GM21390 (cell line): ENCODE measurements around the gene GSTM2.

ENCODE experiments used
- ATAC-seq: cut with Tn5 transposase; IDR thresholded peaks from one replicate; pipeline ENCODE4 v1.9.1; 2021; ENCODE audit not compliant: unreplicated experiment

GSTM2 gene

DNA sequence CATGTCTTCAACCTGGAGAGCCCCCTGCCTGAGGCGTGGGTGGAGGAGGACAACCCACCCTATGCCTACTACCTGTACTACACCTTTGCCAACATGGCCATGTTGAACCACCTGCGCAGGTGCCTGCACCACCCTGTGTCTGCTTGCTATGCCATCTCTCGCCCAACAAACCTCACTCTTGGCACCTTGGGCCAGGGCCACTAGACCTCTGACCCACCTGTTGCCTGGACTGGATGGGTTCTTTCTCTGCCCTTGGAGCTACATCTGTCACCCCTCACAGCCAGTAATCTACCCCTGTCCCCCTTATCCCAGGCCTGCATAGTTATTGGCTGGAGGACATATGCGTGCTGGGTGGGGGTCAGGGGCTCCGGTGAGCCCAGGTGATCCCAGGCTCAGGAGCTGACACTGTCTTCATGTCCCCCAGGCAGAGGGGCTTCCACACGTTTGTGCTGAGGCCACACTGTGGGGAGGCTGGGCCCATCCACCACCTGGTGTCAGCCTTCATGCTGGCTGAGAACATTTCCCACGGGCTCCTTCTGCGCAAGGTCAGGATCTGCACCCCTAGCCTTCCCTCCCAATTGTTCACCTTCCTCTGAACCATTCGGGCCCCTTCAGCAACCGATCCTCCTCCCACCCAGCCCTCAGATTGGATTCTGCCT lies 38.4 kb upstream of the GSTM2 start:
- ATAC-seq = no peak

DNA sequence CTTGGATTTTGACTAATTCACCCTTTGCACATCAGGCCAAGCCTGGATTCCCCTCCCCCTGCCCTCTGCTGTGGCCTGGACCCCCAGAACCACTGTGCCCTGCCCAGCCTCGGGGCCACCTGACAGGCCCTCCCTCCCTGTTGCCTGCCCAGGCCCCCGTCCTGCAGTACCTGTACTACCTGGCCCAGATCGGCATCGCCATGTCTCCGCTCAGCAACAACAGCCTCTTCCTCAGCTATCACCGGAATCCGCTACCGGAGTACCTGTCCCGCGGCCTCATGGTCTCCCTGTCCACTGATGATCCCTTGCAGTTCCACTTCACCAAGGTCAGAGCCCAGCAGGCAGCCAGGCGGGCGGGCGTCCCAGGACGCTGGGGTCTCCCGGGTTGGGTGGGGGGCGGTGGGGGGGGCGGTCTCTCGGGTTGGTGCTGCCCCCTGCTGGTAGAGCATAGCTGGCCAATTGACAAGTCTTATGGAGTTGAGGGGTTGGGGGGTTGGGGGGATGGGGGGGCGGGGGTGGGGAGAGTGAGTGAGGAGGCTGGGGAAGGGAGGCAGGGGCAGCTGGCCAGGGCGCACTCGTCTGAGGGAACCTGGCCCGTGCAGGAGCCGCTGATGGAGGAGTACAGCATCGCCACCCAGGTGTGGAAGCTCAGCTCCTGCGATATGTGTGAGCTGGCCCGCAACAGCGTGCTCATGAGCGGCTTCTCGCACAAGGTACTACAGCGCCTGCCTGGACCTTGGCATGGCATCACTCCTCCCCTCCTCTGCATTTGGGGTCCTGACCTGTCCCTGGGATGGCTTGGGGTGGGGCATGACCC lies 37.6 kb upstream of the GSTM2 start:
- no peak for ATAC-seq

DNA sequence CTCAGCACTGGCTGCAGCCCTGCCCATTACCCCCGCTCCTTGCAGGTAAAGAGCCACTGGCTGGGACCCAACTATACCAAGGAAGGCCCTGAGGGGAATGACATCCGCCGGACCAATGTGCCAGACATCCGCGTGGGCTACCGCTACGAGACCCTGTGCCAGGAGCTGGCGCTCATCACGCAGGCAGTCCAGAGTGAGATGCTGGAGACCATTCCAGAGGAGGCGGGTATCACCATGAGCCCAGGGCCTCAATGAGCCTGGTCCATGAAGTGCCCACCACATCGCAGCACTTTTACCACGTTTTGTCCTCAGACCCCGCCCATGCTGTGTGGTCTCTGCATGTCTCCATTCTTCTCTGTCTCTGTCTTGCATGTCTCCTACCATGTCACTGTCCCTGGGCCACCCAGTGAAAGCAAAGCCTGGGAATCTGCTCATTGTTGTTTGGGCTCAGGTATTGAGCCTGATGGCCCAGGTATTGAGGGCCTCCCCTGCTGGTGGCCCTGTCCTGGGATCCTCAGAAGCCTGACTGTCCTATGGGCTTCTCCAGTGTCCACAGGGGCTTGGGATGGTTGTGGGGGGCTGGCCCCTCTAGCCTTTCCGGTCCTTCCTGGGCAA lies 36.9 kb upstream of the GSTM2 start:
- no peak for ATAC-seq

DNA sequence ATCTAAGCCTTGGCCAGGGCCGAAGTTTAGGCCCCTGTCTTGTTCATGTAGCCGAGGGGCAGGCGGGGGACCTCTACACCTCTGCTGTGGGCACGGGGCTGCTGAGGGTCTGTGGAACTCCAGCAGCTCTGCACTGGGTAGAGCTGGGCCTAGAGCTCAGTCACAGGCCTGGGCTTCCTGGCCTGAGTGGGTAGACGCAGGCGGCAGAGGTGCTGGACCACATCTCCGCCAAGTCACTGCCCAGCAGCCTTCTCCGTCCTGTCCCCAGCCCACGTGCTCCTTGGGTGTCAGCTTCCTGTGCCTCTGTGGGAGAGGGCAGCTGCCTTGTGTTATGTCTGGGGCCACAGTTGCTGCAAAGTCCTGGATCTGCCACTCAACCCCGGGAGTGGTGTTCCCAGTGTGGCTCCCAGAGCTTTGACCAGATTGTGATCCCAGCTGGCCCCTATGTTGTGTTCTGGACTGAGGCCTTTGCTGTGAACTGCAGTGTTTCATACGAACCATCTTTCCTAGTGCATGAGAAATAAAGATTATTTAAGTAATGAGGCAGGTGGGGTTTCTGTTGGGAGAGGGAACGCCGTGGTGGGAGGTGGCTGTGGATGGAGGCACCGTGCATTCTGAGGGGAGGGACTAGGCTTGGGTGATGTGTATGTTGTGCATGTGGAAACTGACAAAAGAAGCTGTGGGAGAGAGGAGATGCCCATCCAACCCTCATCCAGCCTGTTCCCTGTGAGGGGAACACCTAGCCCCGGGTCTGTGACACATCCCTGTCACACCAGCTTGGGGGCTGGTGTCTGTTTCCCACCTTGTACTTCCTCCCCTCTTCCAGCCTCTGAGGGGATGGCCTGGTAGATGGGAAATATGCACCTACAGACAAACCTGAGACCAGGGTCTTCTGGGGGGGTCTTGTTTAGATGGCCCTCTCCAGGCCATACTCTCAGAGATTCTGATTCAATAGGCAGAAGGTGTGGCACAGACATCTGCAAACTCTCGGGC lies 36.0 kb upstream of the GSTM2 start:
- ATAC-seq = no peak

DNA sequence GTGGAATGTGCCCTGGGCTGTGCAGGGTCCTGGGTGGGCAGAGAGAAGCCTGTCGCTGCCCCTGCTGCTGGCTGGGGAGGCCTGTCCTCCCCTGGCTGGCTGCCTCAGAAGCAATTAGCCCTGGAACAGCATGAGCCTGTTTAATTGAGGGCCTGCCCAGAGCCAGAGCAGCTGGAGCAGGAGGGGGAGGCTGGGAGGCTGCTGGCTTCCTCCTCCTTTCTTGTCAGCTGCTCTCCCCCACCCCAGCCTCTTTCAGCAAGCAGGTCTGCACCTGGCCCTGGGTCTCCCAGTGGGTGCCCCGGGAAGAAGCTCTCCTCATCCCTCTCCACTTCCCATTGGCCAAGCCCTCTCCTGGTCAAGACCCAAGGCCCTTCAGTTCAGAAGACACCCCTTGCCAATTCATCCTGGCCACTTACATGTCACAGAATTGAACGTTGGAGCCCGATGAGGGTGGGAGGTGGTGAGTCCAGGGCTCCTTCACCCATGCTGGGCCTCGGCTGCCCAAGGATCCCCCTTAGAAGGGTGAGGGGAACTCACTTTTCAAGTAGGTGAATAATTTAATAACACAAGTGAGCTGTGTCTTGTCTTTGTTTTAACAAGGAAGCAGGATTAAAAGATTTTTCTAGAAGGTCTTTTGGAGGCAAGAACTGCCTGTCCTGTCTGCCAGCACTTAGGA lies 35.0 kb upstream of the GSTM2 start:
- ATAC-seq = no peak

DNA sequence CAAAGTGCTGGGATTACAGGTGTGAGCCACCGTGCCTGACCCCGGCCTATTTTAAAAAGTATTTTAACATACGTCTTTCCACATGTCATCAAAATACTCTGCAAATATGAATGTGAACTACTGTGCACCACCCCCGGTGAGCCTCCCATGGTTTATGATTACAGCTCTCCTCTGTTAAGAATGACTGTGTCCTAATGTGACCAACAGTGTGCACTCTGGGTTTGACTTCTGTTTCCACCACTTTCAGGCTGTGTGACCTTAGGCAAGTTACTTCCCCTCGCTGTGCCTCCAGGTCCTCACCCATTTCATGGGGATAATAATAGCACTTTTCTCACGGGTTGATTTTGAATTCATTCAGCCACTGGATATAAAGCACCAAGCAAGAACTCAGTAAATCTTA lies 33.6 kb upstream of the GSTM2 start:
- no peak for ATAC-seq

DNA sequence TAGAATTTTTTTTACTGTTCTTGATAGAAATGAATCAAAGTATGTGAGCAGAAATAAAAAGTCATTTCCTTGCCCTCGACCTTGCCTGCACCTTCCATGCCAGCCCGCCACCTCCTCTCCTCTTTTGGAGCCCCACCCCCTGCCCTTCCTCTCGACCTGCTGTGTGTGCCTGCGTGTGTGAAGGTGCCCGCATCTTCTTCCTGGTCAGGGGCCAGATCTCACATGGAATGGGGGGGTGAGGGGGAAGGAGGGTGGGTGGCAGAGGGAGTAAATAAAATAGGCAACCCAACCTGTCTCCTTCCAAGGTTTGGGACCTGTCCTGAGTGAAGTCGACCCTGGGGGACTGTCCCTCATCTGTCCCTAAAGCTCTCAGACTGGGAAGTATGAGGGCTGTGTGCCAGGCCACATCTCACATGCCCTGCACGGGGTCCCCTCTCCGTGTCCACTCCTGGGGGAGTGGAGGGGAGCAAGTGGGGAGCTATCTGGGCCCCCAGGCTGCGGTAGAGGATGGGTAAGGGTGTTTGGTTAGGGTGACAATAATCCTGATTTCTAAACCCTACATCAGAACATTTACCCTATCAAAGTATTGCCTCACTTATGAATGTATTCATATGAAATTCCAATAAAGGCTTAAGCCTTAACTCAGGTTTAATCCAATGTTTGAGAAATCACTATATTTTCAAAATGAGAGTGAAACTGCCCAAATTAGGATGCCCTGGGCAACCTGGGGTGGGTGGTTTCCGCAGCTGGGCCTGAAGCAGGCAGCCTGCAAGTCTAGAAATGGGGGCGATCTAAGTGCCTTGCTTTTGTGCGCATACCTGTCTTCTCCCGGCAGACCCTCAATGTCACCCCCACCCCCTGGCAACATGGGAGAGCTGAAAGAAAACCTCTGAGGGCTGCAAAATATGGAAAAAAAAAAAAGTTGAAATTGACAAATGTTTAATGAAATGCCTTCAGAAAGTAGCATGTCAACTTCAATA lies 32.8 kb upstream of the GSTM2 start:
- ATAC-seq = no peak

DNA sequence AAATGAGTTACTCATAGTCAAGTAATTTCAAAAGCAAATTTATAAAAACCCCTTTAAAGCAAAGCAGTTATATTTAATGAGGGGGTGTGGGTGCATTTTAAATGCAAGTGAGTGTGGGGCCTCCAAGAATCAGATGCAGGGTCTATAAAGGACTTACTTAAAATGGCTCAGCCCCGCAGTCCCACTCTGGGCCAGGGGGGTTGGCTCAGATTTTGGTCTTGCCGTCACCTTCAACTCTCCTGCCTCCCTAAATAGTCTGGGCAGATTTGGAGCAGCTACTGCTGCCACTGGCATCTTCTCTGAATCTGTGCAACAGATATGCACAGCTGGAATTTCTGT lies 32.0 kb upstream of the GSTM2 start:
- no peak for ATAC-seq

DNA sequence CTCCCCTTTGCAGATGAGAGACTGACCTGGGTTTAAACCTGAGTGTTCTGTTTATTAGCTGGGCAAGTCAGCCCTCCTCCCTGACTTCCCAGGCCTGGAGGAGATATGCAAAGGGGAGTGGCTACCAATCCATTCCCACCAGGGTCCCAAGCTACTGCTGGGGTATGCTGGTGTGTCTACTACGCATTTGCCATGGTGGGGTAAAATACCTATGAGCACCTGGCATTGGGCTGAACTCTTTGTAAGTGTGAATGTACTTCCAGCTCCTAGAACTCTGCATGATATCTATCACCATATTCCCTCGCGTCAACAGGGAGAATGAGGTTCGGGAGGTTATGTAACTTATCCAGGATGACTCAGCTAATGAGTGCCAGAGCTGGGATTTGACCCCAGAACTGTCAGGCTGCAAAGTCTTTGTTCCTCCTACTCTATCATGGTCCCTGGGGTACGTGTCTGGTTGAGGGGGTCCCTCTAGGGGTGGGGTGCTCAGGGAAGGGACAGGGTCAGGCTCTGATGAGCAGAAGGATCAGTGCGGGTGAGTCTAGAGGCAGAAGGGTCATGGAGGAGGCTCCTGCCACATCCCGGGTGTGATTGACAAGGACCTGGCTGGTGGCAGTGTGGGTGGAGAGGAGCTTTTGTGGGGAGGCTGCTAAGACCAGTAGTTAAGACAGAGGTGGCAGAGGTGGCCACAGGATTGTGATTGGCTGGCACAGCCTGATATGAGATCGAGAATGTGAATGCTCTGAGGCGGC lies 31.5 kb upstream of the GSTM2 start:
- no peak for ATAC-seq

DNA sequence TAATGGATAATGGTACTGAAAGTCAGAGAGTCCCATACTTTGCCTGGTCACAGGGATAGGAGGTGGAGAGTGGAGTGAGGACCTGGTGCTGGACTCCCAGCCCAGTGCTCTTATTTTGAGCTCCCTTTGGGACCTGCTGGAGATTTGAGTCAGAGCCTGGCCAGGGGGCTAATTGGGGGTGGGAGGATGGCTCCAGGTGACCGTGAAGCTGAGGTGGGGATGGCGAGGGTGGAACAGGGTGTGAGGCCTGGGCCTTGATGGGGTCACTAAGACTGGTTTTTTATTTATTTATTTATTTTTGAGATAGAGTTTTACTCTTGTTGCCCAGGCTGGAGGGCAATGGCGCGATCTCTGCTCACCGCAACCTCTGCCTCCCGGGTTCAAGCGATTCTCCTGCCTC lies 30.4 kb upstream of the GSTM2 start:
- no peak for ATAC-seq

DNA sequence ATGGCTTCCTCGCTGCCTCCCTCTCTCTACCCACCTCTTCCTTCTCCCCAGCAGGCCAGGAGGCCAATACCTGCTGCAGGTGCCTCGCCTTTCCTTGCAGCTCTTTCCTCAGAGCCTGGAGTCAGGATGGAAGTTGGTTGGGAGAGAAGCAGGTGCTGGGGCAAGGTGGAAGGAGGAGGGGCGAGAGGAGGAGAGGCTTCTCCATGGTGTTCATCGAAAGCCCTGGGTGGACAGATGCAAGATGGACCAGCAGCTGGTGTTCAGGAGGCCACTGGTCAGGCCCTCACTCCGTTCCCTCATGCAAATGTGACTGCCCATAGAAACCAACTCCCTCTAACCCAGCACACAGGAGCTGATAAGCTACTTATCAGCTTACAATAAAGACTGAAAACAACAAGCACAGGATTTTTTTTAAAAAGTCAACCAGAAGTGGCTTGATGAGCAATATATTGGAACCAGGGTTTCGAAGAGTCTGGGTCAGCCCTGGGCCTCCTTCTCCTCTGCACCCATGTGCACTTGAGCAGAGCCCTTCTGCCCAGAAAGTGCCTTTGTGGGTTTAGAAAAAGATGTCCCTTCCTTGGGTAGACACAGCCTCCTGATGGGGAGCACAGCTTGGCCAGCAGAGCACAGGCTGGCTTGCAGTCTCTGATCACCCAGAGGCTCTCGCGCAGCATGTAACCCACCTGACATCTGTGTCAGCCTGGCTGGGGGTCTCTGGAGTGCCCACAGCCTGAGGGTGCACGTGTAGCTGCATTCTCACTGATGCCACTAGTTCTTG lies 28.6 kb upstream of the GSTM2 start:
- no peak for ATAC-seq

DNA sequence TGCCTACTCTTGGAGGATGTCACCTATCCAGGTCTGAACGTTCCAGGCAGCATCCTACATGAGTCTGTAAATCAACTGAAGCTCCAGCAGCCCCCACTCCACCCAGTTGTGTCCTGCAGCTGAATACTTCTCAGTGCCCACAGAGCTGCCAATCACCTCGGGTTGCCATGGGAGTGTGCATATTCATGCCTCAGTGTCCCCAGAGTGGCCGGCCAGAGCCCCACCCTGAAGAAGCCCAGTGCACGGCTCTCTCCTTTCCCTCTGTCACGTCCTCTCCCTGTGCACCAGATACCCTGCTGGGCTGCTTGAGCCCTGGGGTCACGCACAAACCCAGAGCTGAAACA lies 28.0 kb upstream of the GSTM2 start:
- no peak for ATAC-seq

DNA sequence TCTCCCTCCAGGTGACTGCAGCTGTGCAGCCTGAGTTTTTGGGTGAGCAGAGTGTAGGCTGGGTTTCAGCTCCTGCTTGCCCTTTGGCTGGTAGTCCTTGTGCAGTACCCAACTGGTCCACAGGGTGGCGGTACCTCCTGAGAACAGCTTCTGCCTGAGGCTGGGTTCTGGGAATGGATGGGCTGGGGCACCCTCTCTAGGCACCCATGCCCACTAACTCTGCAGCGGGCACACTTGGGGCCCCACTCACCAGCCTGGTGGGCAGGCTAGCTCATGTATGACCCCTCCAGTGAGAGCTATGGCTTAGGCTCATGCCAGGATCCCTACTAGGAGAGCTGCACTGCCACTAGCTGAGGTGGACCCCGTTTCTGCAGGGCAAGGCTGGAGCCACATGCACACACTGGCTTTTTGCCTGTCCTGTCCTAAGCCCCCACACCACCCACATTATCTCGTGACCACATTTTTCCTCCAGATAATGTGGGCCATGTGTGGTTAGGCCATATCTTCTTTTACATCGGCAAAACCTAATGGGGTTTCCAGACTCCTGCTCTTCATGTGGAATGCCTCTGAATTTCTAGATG lies 27.5 kb upstream of the GSTM2 start:
- ATAC-seq = peak; percentile 65

DNA sequence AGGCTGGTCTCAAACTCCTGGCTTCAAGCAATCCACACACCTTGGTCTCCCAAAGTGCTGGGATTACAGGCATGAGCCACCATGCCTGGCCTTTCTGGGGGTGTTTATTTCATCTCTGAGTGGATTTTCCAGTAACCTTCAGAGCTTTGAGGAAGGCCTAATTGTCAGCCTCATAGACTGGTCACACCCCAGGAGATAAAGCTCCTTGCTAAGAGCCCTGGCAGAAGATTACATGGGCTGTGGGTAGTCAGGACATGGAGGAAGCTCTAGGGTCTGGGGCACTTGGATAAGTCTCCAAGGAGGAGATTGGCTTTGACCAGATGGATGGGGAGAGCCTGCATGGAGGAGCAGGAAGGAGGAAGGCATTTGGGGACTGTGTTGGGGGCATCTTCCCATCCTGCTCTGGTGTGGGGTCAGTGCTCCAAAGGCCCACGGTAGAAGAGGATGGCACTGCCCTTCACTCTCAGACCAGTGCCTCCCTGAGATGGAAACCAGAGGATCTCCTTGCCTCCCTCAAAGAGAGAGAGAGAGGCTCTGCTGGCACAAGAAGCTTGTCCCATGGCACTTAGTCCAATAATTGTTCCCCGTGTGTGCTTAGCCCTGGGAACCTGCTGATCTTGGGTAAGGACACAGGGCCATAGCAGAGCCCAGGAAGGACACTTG lies 26.6 kb upstream of the GSTM2 start:
- ATAC-seq = no peak

DNA sequence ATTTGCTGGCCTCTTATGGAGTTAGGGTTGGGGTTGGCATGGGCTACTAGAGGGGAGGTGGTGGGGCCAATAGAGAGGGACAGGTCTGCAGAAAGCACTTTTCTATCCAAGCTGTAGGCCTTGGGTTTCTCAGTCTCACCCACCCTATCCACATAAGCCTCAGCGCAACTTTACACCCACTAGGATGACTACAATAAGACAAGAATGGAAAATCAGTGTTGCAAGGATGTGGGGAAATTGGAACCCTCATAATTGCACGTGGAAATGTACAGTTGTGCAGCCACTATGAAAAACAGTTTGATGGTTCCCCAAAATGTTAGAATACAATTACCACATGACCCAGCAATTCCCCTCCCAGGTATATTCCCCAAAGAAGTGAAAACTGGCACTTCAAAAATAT lies 26.0 kb upstream of the GSTM2 start:
- no peak for ATAC-seq

DNA sequence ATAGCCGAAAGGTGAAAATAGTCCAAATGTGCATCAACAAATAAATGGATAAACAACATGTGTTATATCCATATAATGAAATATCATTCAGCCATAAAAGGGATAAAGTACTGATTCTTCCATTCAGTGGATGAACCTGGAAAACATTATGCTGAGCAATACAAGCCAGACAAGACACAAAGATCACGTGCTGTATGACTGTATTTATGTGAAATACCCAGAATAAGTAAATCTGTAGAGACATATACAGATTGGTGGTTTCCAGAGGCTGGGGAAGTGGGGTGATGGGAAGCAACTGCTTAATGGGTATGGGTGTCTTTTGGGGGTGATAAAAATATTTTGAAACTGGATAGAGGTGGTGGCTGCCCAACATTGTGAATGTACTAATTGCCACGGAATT lies 25.2 kb upstream of the GSTM2 start:
- no peak for ATAC-seq
